Neural crest cell (in vitro differentiated cells): Measurements from ENCODE around the gene ANKRD16. TPM values are rescaled to one million over a fixed set of nuclear protein-coding genes. Genes with fewer than 3 reads are reported as not detected.

Experiments used
- DNase-seq: peaks from one replicate; pipeline ENCODE4 v3.0.0; 2021; ENCODE audit warnings: low read depth, mixed read lengths, low spot score
- H3K27ac Mint-ChIP-seq: one replicate; pipeline ENCODE4 v1.8.0; 2021; ENCODE audit warnings: mild to moderate bottlenecking, mixed read lengths; ENCODE audit not compliant: unreplicated experiment
- H3K27me3 Mint-ChIP-seq: 2 replicates; pipeline ENCODE4 v1.8.0; 2021; ENCODE audit warnings: low read depth, mild to moderate bottlenecking, mixed read lengths
- H3K36me3 Mint-ChIP-seq: 2 replicates; pipeline ENCODE4 v1.8.0; 2021; ENCODE audit warnings: low read depth, mild to moderate bottlenecking, mixed read lengths
- H3K4me1 Mint-ChIP-seq: 2 replicates; pipeline ENCODE4 v1.8.0; 2021; ENCODE audit warnings: mixed read lengths
- H3K4me3 Mint-ChIP-seq: one replicate; pipeline ENCODE4 v1.8.0; 2021; ENCODE audit warnings: mild to moderate bottlenecking, mixed read lengths
- H3K9me3 Mint-ChIP-seq: 2 replicates; pipeline ENCODE4 v1.8.0; 2021; ENCODE audit warnings: mixed read lengths
- total RNA-seq: library from RNA; stranded (reverse); gene quantifications from 2 replicates; pipeline ENCODE4 v1.2.1, GENCODE V29; 2021
- TF ChIP-seq, protein P1 (sequence below): fragments of 200-600 bp; sonication (generic); conservative IDR thresholded peaks from 2 replicates; pipeline ENCODE4 v1.5.0; 2021; ENCODE audit warnings: antibody characterized with exemption, mild to moderate bottlenecking

Gene ANKRD16
- total RNA-seq, 1 donor from 2014 or later, result 13.3 TPM

DNA sequence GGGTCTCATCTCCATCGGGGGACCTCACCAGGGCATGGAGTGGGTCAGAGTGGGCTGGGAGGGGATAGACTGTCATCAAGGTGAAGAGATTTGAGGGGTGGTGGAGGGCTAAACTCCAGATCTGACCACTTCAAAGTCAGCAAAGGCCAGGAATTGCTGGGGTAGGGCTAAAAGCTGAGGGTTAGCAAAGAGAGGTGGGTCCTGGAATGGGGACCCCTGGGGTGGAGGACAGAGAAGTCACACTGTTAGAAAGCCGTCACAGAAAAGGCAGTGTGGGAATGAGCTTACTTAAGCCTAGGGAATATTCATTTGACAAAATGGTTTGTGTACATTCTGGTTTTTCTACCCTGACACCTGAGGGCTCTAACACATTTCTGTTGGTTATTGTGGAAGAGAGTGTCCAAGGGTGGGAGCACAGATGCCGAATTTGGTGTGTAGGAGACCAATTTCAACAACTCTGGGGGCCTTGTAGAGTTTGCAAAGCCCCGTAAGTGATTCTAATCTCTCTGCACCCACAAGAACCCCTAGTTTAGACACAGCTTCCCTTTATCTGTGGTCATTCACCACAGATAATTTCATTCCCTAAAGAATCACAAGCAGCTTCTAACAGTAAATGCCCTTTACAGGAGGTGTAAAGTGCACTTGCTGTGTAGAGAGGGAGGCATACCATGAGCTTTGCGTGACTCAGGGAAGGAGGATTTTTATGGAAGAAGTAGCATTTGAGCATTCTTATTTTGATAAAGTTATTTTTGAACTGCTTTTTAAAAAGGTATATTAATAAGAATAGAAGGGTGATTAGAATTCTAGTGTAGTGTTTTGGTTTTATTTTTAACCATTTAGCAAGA is 6.7 kb upstream of the ANKRD16 start:
- no peaks in the 10 kb centered on the region for H3K9me3 Mint-ChIP-seq
- no peaks in the 10 kb centered on the region for H3K27me3 Mint-ChIP-seq
- H3K4me1 Mint-ChIP-seq, result peaks cover 12% of the 10 kb centered on the region
- no peak overlapping the region for H3K27ac Mint-ChIP-seq
- peaks cover 22% of the 10 kb centered on the region for H3K36me3 Mint-ChIP-seq
- H3K4me3 Mint-ChIP-seq, result no peak overlapping the region
- no peak for DNase-seq
- TF ChIP-seq, protein P1, sequence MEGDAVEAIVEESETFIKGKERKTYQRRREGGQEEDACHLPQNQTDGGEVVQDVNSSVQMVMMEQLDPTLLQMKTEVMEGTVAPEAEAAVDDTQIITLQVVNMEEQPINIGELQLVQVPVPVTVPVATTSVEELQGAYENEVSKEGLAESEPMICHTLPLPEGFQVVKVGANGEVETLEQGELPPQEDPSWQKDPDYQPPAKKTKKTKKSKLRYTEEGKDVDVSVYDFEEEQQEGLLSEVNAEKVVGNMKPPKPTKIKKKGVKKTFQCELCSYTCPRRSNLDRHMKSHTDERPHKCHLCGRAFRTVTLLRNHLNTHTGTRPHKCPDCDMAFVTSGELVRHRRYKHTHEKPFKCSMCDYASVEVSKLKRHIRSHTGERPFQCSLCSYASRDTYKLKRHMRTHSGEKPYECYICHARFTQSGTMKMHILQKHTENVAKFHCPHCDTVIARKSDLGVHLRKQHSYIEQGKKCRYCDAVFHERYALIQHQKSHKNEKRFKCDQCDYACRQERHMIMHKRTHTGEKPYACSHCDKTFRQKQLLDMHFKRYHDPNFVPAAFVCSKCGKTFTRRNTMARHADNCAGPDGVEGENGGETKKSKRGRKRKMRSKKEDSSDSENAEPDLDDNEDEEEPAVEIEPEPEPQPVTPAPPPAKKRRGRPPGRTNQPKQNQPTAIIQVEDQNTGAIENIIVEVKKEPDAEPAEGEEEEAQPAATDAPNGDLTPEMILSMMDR, result no peak

DNA sequence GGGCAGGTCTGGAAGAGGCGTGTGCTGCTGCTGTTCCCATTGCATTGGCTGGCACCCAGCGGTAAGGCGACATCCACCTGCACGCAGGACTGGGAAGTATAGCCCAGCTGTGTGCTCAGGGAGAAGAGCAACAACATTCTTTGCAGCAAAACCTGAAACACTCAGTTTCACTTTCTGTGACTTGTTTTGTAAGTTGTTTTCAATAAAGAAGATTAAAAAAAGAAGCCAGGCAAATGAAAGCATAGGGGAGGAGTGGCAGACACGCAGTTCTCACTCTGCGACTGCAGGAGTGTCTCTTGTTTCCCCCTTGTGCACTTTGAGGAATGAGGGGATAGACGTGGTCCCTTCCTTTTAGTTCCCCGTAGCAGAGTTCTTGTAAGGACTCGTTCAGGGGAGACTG is 6.1 kb upstream of the ANKRD16 start:
- Mint-ChIP-seq H3K4me1 (peaks cover 18% of the 10 kb centered on the region), H3K4me3 (no peak overlapping the region), H3K9me3 (no peaks in the 10 kb centered on the region), H3K27me3 (no peaks in the 10 kb centered on the region), H3K36me3 (peaks cover 22% of the 10 kb centered on the region), H3K27ac (no peak overlapping the region)
- TF ChIP-seq, protein P1, result no peak
- DNase-seq, result no peak

GRCh38 chr10:5895365-5895764 is 5.7 kb upstream of the ANKRD16 start:
- TF ChIP-seq, protein P1, result no peak
- H3K27me3 Mint-ChIP-seq, result no peaks in the 10 kb centered on the region
- DNase-seq, result no peak
- H3K9me3 Mint-ChIP-seq, result no peaks in the 10 kb centered on the region
- H3K4me3 Mint-ChIP-seq, result no peak overlapping the region
- peaks cover 21% of the 10 kb centered on the region for H3K4me1 Mint-ChIP-seq
- H3K36me3 Mint-ChIP-seq, result peaks cover 22% of the 10 kb centered on the region
- no peak overlapping the region for H3K27ac Mint-ChIP-seq

DNA sequence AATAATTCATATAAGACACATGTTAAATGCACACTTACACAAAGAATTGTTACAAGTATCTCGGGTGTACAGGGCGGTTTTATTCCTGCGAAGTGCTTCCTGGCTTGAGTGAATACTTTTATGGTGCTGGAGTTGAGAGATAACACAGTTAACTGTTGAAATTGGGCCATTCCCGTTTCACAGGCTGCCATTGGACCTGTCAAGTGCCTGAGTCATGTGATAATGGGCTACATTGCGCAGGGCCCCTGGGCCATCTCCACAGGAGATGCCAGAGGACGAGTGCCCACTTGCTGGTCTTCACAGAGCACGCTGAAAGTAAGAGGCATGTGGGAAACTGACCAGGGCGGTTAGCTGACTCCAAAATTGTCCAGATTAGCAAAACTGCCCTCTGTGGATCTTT is 5.2 kb upstream of the ANKRD16 start:
- DNase-seq, result no peak
- Mint-ChIP-seq H3K36me3 (peaks cover 22% of the 10 kb centered on the region), H3K4me1 (peaks cover 21% of the 10 kb centered on the region), H3K27ac (no peak overlapping the region), H3K27me3 (no peaks in the 10 kb centered on the region), H3K4me3 (no peak overlapping the region), H3K9me3 (no peaks in the 10 kb centered on the region)
- TF ChIP-seq, protein P1, result no peak

- no peaks in the 10 kb centered on the region for H3K9me3 Mint-ChIP-seq
- no peak for DNase-seq
- TF ChIP-seq, protein P1, result no peak
Measured at GRCh38 chr10:5894403-5894802, 4.7 kb upstream of the ANKRD16 start.

More at GRCh38 chr10:5894403-5894802, 4.7 kb upstream of the ANKRD16 start:
- Mint-ChIP-seq H3K27me3 (no peaks in the 10 kb centered on the region), H3K4me3 (no peak overlapping the region), H3K4me1 (peaks cover 21% of the 10 kb centered on the region), H3K36me3 (peaks cover 22% of the 10 kb centered on the region), H3K27ac (no peak overlapping the region)
